Astrocyte (in vitro differentiated cells and primary cell): ENCODE results near the gene CLEC16A.

Experiments used
- EZH2 ChIP-seq: IDR thresholded peaks from 2 replicates; pipeline ENCODE4 v1.6.1; 2012; ENCODE audit warnings: mild to moderate bottlenecking, low read length, inconsistent platforms; ENCODE audit not compliant: insufficient read depth
- TF ChIP-seq, protein P1 (sequence below): IDR thresholded peaks from 2 replicates; pipeline ENCODE4 v1.5.1; 2011; ENCODE audit warnings: low read depth, mild to moderate bottlenecking, inconsistent platforms, low read length, moderate library complexity; ENCODE audit not compliant: insufficient read depth

DNA sequence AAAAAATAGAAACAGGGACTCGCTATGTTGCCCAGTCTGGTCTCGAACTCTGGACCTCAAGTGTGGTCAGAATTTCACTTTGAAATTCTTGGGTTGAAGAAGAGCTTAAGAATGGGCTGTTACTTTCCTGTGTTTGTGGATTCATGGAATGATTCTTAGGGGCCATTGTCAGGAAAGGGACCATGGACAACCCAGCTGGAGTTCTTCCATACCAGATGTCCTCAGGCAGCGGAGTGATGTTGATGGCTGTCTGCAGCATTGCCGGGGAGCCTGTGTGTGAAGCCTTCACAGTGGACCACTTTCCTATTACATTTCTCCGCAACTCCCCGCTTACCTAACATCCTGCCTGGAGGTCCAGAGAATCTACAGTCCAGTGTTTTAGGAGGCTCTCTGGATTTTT, 145.9 kb downstream of the CLEC16A start:
- TF ChIP-seq, protein P1, sequence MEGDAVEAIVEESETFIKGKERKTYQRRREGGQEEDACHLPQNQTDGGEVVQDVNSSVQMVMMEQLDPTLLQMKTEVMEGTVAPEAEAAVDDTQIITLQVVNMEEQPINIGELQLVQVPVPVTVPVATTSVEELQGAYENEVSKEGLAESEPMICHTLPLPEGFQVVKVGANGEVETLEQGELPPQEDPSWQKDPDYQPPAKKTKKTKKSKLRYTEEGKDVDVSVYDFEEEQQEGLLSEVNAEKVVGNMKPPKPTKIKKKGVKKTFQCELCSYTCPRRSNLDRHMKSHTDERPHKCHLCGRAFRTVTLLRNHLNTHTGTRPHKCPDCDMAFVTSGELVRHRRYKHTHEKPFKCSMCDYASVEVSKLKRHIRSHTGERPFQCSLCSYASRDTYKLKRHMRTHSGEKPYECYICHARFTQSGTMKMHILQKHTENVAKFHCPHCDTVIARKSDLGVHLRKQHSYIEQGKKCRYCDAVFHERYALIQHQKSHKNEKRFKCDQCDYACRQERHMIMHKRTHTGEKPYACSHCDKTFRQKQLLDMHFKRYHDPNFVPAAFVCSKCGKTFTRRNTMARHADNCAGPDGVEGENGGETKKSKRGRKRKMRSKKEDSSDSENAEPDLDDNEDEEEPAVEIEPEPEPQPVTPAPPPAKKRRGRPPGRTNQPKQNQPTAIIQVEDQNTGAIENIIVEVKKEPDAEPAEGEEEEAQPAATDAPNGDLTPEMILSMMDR = no peak
- no peak for TF ChIP-seq EZH2
